HepG2 (cell line): Measurements from ENCODE around the gene LRP1B. TPM values are rescaled to one million over a fixed set of nuclear protein-coding genes. Genes with fewer than 3 reads are reported as not detected.

ENCODE experiments used
- ATAC-seq: fragments of 200-7000 bp; cut with Tn5 transposase; 3 replicates; pipeline ENCODE4 v1.9.1; 2020; ENCODE audit warnings: mild to moderate bottlenecking, moderate library complexity
- BruUV-seq: library from RNA; stranded (reverse); fragments of 400-500 nt; replicated peaks from 2 replicates; lab custom pipeline; 2021; lab: Mats Ljungman, UMichigan
- CTCF ChIA-PET: fragments of 300-600 bp; formaldehyde crosslinking; extraction: SDS; loops from one replicate; lab custom pipeline; 2021; ENCODE audit warnings: low total read pairs, inconsistent platforms, low intra/inter-chr PET ratio; lab: Yijun Ruan, JAX
- POLR2A ChIA-PET: fragments of 350-600 bp; sonication (Branson Sonifier 250); formaldehyde crosslinking; loops from one replicate; lab custom pipeline; 2020; ENCODE audit warnings: antibody characterized with exemption, inconsistent platforms; lab: Yijun Ruan, JAX
- DNase-seq: peaks from one replicate; pipeline ENCODE4 v3.0.0-alpha.2; 2015; ENCODE audit warnings: low spot score
- FAIRE-seq: peaks from 3 replicates; lab custom pipeline; 2011; peaks lifted over from hg19 to GRCh38; lab: Jason Lieb, UNC
- H2AFZ ChIP-seq: one replicate; pipeline ENCODE4 v1.6.1; 2011; ENCODE audit warnings: low read length, inconsistent platforms
- H3K27ac ChIP-seq: fragments of 300-600 bp; 3 replicates; pipeline ENCODE4 v1.8.0; 2011; ENCODE audit warnings: mixed run types, mild to moderate bottlenecking, mixed read lengths, low read length, inconsistent platforms; ENCODE audit not compliant: insufficient read depth; ENCODE audit errors: extremely low read length
- H3K27me3 ChIP-seq, 2 experiments: fragments of 200-600 bp in 1 of 2; 2 replicates in 1 of 2; 3 replicates in 1 of 2; pipeline versions ENCODE4 v1.6.0 to v1.8.0; 2011; ENCODE audit warnings: low read length in 2 of 2, mild to moderate bottlenecking in 2 of 2, moderate library complexity in 2 of 2, inconsistent platforms in 1 of 2; ENCODE audit not compliant: insufficient read depth in 2 of 2, control insufficient read depth in 1 of 2
- H3K36me3 ChIP-seq, 2 experiments: fragments of 200-600 bp in 1 of 2; replicated peaks in 1 of 2; 2 replicates in 1 of 2; 3 replicates in 1 of 2; pipeline versions ENCODE4 v1.5.1 to v1.8.0; 2011; ENCODE audit warnings: low read length in 2 of 2, inconsistent platforms in 1 of 2; ENCODE audit not compliant: insufficient read depth in 2 of 2, control insufficient read depth in 1 of 2
- H3K4me1 ChIP-seq: 2 replicates; pipeline ENCODE4 v1.5.1; 2012; ENCODE audit warnings: low read length, inconsistent platforms; ENCODE audit not compliant: insufficient read depth
- H3K4me2 ChIP-seq: 2 replicates; pipeline ENCODE4 v1.6.0; 2011; ENCODE audit warnings: low read depth, low read length, inconsistent platforms
- H3K4me3 ChIP-seq, 3 experiments: fragments of 200-600 bp in 1 of 3; sonication (generic), shearing (Covaris generic) in 1 of 3; replicated peaks in 1 of 3; 2 replicates each; pipeline ENCODE4 v1.5.1; 2011 to 2016; ENCODE audit warnings: low read length in 3 of 3, inconsistent platforms in 2 of 3, low read depth in 2 of 3, mild to moderate bottlenecking in 2 of 3, control low read depth in 1 of 3, mixed read lengths in 1 of 3; ENCODE audit not compliant: insufficient read depth in 1 of 3
- H3K79me2 ChIP-seq: one replicate; pipeline ENCODE4 v1.6.1; 2011; ENCODE audit warnings: low read length, inconsistent platforms; ENCODE audit not compliant: insufficient read depth
- H3K9ac ChIP-seq: 2 replicates; pipeline ENCODE4 v1.6.0; 2011; ENCODE audit warnings: mild to moderate bottlenecking, low read depth, low read length, inconsistent platforms; ENCODE audit not compliant: insufficient read depth
- H3K9me3 ChIP-seq: 2 replicates; pipeline ENCODE4 v1.5.1; 2012; ENCODE audit warnings: mild to moderate bottlenecking, low read length
- H4K20me1 ChIP-seq: 2 replicates; pipeline ENCODE4 v1.6.0; 2011; ENCODE audit warnings: inconsistent platforms, mild to moderate bottlenecking, low read length, moderate library complexity; ENCODE audit not compliant: insufficient read depth
- AKAP8 ChIP-seq: sonication (generic); formaldehyde crosslinking; IDR thresholded peaks from 2 replicates; pipeline ENCODE4 v1.5.1; 2020; ENCODE audit warnings: mild to moderate bottlenecking, missing genetic modification reagents
- FOXA3 ChIP-seq: IDR thresholded peaks from 2 replicates; pipeline ENCODE4 v1.6.1; 2016; ENCODE audit warnings: missing genetic modification reagents, missing compliant biosample characterization
- HDAC1 ChIP-seq: sonication (generic); formaldehyde crosslinking; IDR thresholded peaks from 2 replicates; pipeline ENCODE4 v1.5.1; 2020; ENCODE audit warnings: mild to moderate bottlenecking, missing genetic modification reagents
- NFE2L1 ChIP-seq: sonication (generic); formaldehyde crosslinking; IDR thresholded peaks from 2 replicates; pipeline ENCODE4 v1.4.0; 2020; ENCODE audit warnings: missing genetic modification reagents, mild to moderate bottlenecking, borderline replicate concordance
- PAX8 ChIP-seq: sonication (generic); formaldehyde crosslinking; IDR thresholded peaks from 2 replicates; pipeline ENCODE4 v1.8.0; 2022; ENCODE audit warnings: mild to moderate bottlenecking, missing genetic modification reagents, borderline replicate concordance
- PHF8 ChIP-seq: sonication (generic); formaldehyde crosslinking; IDR thresholded peaks from 2 replicates; pipeline ENCODE4 v1.5.0; 2020; ENCODE audit warnings: missing genetic modification reagents
- PRMT3 ChIP-seq: sonication (generic); formaldehyde crosslinking; IDR thresholded peaks from 2 replicates; pipeline ENCODE4 v1.8.1; 2022; ENCODE audit warnings: low read depth, mild to moderate bottlenecking, moderate library complexity, missing genetic modification reagents, borderline replicate concordance
- SYNCRIP ChIP-seq: fragments of 200-400 bp; formaldehyde crosslinking; IDR thresholded peaks from 2 replicates; pipeline ENCODE4 v1.6.1; 2018; ENCODE audit warnings: mild to moderate bottlenecking, low read depth, low read length; ENCODE audit not compliant: insufficient read depth
- TBP ChIP-seq: sonication (generic); formaldehyde crosslinking; IDR thresholded peaks from 2 replicates; pipeline ENCODE4 v1.5.0; 2020; ENCODE audit warnings: missing genetic modification reagents
- ZNF354B ChIP-seq: sonication (generic); formaldehyde crosslinking; IDR thresholded peaks from 2 replicates; pipeline ENCODE4 v1.8.0; 2022; ENCODE audit warnings: mild to moderate bottlenecking, missing genetic modification reagents
- ZNF788 ChIP-seq: sonication (generic); formaldehyde crosslinking; IDR thresholded peaks from 2 replicates; pipeline ENCODE4 v1.5.0; 2020; ENCODE audit warnings: mild to moderate bottlenecking, missing genetic modification reagents, borderline replicate concordance
- WGBS: methylation state at CpG from one replicate; pipeline ENCODE4 v1.1.6; 2017; ENCODE audit warnings: low lambda C conversion rate; 5-methylcytosine and 5-hydroxymethylcytosine counted together
- in situ Hi-C: cut with HindIII; loops from 2 replicates; pipeline ENCODE4 v1.10.0; 2017; ENCODE audit warnings: low pct_unique_long_range_greater_than_20kb; ENCODE audit not compliant: extremely low pct_ligation_motif_present
- intact Hi-C: fragments of 100-400 bp; cut with micrococcal nuclease; formaldehyde crosslinking; loops from one replicate; pipeline ENCODE4 v1.10.0; 2022; ENCODE audit not compliant: unreplicated experiment
- polyA plus RNA-seq, 8 experiments: library from polyadenylated mRNA; depleted of rRNA in 3 of 8; stranded (reverse) in 7 of 8; unstranded in 1 of 8; fragments of >200 nt; fragmentation: Illumina TruSeq in 4 of 8; extraction: Trizol in 4 of 8; gene quantifications; 2 replicates each; pipeline versions ENCODE4 v1.2.1 to v1.2.3, GENCODE V29; 2011 to 2016; ENCODE audit warnings: low read depth in 4 of 8, missing spikeins in 1 of 8, mixed read lengths in 1 of 8; ENCODE audit not compliant: insufficient read depth in 1 of 8
- total RNA-seq, 5 experiments: library from RNA; depleted of rRNA; stranded (reverse); fragments of >200 nt; fragmentation: Illumina TruSeq; extraction: Trizol; gene quantifications; 2 replicates each; pipeline ENCODE4 v1.2.3, GENCODE V29; 2016; ENCODE audit warnings: low read depth in 1 of 5
- TF ChIP-seq, protein P1 (sequence below): sonication (generic); formaldehyde crosslinking; IDR thresholded peaks from 2 replicates; pipeline ENCODE4 v1.4.0; 2020; ENCODE audit warnings: missing genetic modification reagents, mild to moderate bottlenecking, borderline replicate concordance
- TF ChIP-seq, protein P2 (sequence below): sonication (generic); formaldehyde crosslinking; IDR thresholded peaks from 2 replicates; pipeline ENCODE4 v1.5.1; 2020; ENCODE audit warnings: missing genetic modification reagents, mild to moderate bottlenecking, borderline replicate concordance
- TF ChIP-seq, protein P3 (sequence below): sonication (generic); formaldehyde crosslinking; IDR thresholded peaks from 2 replicates; pipeline ENCODE4 v1.5.1; 2020; ENCODE audit warnings: missing genetic modification reagents, mild to moderate bottlenecking, borderline replicate concordance
- TF ChIP-seq, protein P4 (sequence below): IDR thresholded peaks from 2 replicates; pipeline ENCODE4 v1.6.1; 2012; ENCODE audit warnings: low read length, improper control_type of control experiment

The LRP1B gene
- total and polyA plus RNA-seq, 2 of the 13 experiments (the other 11 are each of a cell fraction or from before 2014, with no cell fraction given): 0.04 TPM; not detected in 1

DNA sequence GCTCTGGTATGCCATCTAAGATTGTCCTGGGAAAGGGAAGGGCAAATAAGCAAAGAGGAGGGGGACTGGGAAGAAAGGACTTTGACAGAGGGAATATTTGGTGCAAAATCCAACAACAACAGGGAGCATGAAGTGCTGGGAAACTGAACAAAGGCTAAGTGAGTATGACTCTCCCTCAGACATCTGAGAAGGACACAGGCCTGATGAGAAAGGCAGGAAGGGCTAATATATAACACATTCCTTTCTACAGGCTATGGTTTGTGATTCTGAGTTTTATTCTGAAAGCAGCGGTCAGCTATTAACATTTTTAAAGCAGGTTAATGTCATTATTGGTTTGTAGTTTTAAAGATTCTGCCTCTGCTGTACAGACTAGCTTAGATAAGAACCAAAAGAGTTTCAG, 1579.5 kb downstream of the LRP1B start:
- WGBS: 19% methylated on average over 1 of the region's 1 CpG
- CTCF ChIA-PET: no interaction called here
- DNase-seq: no peak
- TF ChIP-seq, protein P1, sequence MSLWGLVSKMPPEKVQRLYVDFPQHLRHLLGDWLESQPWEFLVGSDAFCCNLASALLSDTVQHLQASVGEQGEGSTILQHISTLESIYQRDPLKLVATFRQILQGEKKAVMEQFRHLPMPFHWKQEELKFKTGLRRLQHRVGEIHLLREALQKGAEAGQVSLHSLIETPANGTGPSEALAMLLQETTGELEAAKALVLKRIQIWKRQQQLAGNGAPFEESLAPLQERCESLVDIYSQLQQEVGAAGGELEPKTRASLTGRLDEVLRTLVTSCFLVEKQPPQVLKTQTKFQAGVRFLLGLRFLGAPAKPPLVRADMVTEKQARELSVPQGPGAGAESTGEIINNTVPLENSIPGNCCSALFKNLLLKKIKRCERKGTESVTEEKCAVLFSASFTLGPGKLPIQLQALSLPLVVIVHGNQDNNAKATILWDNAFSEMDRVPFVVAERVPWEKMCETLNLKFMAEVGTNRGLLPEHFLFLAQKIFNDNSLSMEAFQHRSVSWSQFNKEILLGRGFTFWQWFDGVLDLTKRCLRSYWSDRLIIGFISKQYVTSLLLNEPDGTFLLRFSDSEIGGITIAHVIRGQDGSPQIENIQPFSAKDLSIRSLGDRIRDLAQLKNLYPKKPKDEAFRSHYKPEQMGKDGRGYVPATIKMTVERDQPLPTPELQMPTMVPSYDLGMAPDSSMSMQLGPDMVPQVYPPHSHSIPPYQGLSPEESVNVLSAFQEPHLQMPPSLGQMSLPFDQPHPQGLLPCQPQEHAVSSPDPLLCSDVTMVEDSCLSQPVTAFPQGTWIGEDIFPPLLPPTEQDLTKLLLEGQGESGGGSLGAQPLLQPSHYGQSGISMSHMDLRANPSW (CRISPR knock-in tag): no peak
- TF ChIP-seq ZNF354B (CRISPR knock-in tag) (no peak), HDAC1 (CRISPR knock-in tag) (no peak), TBP (no peak), AKAP8 (CRISPR knock-in tag) (no peak), NFE2L1 (CRISPR knock-in tag) (no peak), FOXA3 (CRISPR knock-in tag) (no peak), PAX8 (no peak), PRMT3 (CRISPR knock-in tag) (no peak), PHF8 (no peak), ZNF788 (no peak), SYNCRIP (no peak)
- TF ChIP-seq, protein P2, sequence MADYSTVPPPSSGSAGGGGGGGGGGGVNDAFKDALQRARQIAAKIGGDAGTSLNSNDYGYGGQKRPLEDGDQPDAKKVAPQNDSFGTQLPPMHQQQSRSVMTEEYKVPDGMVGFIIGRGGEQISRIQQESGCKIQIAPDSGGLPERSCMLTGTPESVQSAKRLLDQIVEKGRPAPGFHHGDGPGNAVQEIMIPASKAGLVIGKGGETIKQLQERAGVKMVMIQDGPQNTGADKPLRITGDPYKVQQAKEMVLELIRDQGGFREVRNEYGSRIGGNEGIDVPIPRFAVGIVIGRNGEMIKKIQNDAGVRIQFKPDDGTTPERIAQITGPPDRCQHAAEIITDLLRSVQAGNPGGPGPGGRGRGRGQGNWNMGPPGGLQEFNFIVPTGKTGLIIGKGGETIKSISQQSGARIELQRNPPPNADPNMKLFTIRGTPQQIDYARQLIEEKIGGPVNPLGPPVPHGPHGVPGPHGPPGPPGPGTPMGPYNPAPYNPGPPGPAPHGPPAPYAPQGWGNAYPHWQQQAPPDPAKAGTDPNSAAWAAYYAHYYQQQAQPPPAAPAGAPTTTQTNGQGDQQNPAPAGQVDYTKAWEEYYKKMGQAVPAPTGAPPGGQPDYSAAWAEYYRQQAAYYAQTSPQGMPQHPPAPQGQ (CRISPR knock-in tag): no peak
- TF ChIP-seq, protein P3, sequence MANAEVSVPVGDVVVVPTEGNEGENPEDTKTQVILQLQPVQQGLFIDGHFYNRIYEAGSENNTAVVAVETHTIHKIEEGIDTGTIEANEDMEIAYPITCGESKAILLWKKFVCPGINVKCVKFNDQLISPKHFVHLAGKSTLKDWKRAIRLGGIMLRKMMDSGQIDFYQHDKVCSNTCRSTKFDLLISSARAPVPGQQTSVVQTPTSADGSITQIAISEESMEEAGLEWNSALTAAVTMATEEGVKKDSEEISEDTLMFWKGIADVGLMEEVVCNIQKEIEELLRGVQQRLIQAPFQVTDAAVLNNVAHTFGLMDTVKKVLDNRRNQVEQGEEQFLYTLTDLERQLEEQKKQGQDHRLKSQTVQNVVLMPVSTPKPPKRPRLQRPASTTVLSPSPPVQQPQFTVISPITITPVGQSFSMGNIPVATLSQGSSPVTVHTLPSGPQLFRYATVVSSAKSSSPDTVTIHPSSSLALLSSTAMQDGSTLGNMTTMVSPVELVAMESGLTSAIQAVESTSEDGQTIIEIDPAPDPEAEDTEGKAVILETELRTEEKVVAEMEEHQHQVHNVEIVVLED: no peak
- TF ChIP-seq, protein P4, sequence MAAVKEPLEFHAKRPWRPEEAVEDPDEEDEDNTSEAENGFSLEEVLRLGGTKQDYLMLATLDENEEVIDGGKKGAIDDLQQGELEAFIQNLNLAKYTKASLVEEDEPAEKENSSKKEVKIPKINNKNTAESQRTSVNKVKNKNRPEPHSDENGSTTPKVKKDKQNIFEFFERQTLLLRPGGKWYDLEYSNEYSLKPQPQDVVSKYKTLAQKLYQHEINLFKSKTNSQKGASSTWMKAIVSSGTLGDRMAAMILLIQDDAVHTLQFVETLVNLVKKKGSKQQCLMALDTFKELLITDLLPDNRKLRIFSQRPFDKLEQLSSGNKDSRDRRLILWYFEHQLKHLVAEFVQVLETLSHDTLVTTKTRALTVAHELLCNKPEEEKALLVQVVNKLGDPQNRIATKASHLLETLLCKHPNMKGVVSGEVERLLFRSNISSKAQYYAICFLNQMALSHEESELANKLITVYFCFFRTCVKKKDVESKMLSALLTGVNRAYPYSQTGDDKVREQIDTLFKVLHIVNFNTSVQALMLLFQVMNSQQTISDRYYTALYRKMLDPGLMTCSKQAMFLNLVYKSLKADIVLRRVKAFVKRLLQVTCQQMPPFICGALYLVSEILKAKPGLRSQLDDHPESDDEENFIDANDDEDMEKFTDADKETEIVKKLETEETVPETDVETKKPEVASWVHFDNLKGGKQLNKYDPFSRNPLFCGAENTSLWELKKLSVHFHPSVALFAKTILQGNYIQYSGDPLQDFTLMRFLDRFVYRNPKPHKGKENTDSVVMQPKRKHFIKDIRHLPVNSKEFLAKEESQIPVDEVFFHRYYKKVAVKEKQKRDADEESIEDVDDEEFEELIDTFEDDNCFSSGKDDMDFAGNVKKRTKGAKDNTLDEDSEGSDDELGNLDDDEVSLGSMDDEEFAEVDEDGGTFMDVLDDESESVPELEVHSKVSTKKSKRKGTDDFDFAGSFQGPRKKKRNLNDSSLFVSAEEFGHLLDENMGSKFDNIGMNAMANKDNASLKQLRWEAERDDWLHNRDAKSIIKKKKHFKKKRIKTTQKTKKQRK: no peak

More for the DNA sequence above, 1579.5 kb downstream of the LRP1B start:
- BruUV-seq: no TSS peak
- Histone ChIP-seq H3K4me1 (no peaks in the 10 kb centered on the region), H3K79me2 (no peaks in the 10 kb centered on the region), H4K20me1 (no peaks in the 10 kb centered on the region), H2AFZ (no peak overlapping the region), H3K27ac (no peak overlapping the region), H3K4me2 (no peak overlapping the region), H3K4me3 (no peak overlapping the region), H3K27me3 (no peaks in the 10 kb centered on the region), H3K9ac (no peak overlapping the region), H3K36me3 (no peaks in the 10 kb centered on the region), H3K9me3 (no peaks in the 10 kb centered on the region)
- ATAC-seq (no peak), FAIRE-seq (no peak)
- POLR2A ChIA-PET: no interaction called here
- in situ Hi-C loops: no loop called here
- intact Hi-C loops: no loop called here
